ENCODE data around the gene ABCG8.
A peak's percentile ranks its signal among the peaks of the same experiment; 100 is the strongest.

ABCG8 gene

DNA sequence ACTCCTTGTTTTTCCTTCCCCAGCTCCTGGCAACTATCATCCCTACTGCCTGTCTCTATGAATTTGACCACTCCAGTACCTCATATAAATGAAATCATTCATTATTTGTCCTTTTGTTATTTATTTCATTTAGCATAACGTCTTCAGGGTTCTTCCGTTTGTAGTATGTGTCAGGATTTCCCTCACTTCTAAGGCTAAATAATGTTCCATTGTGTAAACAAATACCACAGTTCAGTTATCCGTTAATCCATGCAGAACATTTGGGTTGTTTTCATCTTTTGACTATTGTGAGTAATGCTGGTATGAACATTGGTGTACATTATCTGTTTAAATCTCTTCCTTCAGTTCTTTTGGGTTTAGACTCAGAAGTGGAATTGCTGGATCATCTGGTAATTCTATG is 46.1 kb upstream of the ABCG8 start:
- H3K79me2 ChIP-seq (ENCODE audit: insufficient read depth, low read length), result no peaks in the 10 kb centered on the region
- ATAC-seq (ENCODE audit: insufficient read depth, low read depth) (no peak), DNase-seq (no peak)
- no peaks in the 10 kb centered on the region for H4K20me1 ChIP-seq (ENCODE audit: insufficient read depth, low read length)
- no peaks in the 10 kb centered on the region for H3K9me3 ChIP-seq (ENCODE audit: insufficient read depth, low read length, severe bottlenecking)
- H3K4me1 ChIP-seq (ENCODE audit: insufficient read depth, low read length), result no peaks in the 10 kb centered on the region
- no peak overlapping the region for H3K4me3 ChIP-seq (ENCODE audit: low read depth in 1 of 2, low read length in 2 of 2)
- H3K27ac ChIP-seq (ENCODE audit: low read length), result no peak overlapping the region
- H3K9ac ChIP-seq (ENCODE audit: low read depth, low read length), result no peak overlapping the region
- TF ChIP-seq, protein P1, sequence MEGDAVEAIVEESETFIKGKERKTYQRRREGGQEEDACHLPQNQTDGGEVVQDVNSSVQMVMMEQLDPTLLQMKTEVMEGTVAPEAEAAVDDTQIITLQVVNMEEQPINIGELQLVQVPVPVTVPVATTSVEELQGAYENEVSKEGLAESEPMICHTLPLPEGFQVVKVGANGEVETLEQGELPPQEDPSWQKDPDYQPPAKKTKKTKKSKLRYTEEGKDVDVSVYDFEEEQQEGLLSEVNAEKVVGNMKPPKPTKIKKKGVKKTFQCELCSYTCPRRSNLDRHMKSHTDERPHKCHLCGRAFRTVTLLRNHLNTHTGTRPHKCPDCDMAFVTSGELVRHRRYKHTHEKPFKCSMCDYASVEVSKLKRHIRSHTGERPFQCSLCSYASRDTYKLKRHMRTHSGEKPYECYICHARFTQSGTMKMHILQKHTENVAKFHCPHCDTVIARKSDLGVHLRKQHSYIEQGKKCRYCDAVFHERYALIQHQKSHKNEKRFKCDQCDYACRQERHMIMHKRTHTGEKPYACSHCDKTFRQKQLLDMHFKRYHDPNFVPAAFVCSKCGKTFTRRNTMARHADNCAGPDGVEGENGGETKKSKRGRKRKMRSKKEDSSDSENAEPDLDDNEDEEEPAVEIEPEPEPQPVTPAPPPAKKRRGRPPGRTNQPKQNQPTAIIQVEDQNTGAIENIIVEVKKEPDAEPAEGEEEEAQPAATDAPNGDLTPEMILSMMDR (IDR thresholded peaks at IDR 0.05; ENCODE audit: borderline replicate concordance, extremely low read depth, low read length, poor library complexity, severe bottlenecking), result no peak
- TF ChIP-seq EZH2 (IDR thresholded peaks at IDR 0.05; ENCODE audit: borderline replicate concordance, low read depth, low read length, severe bottlenecking), result no peak
- no peak overlapping the region for H2AFZ ChIP-seq (ENCODE audit: low read depth, low read length)
- no peaks in the 10 kb centered on the region for H3K27me3 ChIP-seq (ENCODE audit: insufficient read depth, low read length, poor library complexity)
- H3K36me3 ChIP-seq (ENCODE audit: insufficient read depth, low read length), result no peaks in the 10 kb centered on the region
- no peak overlapping the region for H3K4me2 ChIP-seq (ENCODE audit: insufficient read depth, low read length)

- H3K4me3 ChIP-seq (ENCODE audit: low read depth in 1 of 2, low read length in 2 of 2), result no peak overlapping the region
- no peak overlapping the region for H2AFZ ChIP-seq (ENCODE audit: low read depth, low read length)
- H3K4me1 ChIP-seq (ENCODE audit: insufficient read depth, low read length), result no peaks in the 10 kb centered on the region
- no peaks in the 10 kb centered on the region for H4K20me1 ChIP-seq (ENCODE audit: insufficient read depth, low read length)
- DNase-seq (no peak), ATAC-seq (ENCODE audit: insufficient read depth, low read depth) (no peak)
- H3K4me2 ChIP-seq (ENCODE audit: insufficient read depth, low read length), result no peak overlapping the region
- no peaks in the 10 kb centered on the region for H3K79me2 ChIP-seq (ENCODE audit: insufficient read depth, low read length)
- no peak overlapping the region for H3K27ac ChIP-seq (ENCODE audit: low read length)
- H3K9ac ChIP-seq (ENCODE audit: low read depth, low read length), result no peak overlapping the region
- H3K9me3 ChIP-seq (ENCODE audit: insufficient read depth, low read length, severe bottlenecking), result no peaks in the 10 kb centered on the region
- H3K27me3 ChIP-seq (ENCODE audit: insufficient read depth, low read length, poor library complexity), result no peaks in the 10 kb centered on the region
- TF ChIP-seq, protein P1 (IDR thresholded peaks at IDR 0.05; ENCODE audit: borderline replicate concordance, extremely low read depth, low read length, poor library complexity, severe bottlenecking), result no peak
- no peak for TF ChIP-seq EZH2 (IDR thresholded peaks at IDR 0.05; ENCODE audit: borderline replicate concordance, low read depth, low read length, severe bottlenecking)
- H3K36me3 ChIP-seq (ENCODE audit: insufficient read depth, low read length), result no peaks in the 10 kb centered on the region
These were observed 43.8 kb upstream of the ABCG8 start for GRCh38 chr2:43794956-43795355.

GRCh38 chr2:43796206-43796605 is 42.6 kb upstream of the ABCG8 start:
- no peak overlapping the region for H3K9ac ChIP-seq (ENCODE audit: low read depth, low read length)
- DNase-seq (no peak), ATAC-seq (ENCODE audit: insufficient read depth, low read depth) (no peak)
- H3K36me3 ChIP-seq (ENCODE audit: insufficient read depth, low read length), result no peaks in the 10 kb centered on the region
- H3K9me3 ChIP-seq (ENCODE audit: insufficient read depth, low read length, severe bottlenecking), result no peaks in the 10 kb centered on the region
- H2AFZ ChIP-seq (ENCODE audit: low read depth, low read length), result no peak overlapping the region
- no peaks in the 10 kb centered on the region for H3K4me1 ChIP-seq (ENCODE audit: insufficient read depth, low read length)
- no peak overlapping the region for H3K4me2 ChIP-seq (ENCODE audit: insufficient read depth, low read length)
- H3K79me2 ChIP-seq (ENCODE audit: insufficient read depth, low read length), result no peaks in the 10 kb centered on the region
- no peaks in the 10 kb centered on the region for H4K20me1 ChIP-seq (ENCODE audit: insufficient read depth, low read length)
- H3K27ac ChIP-seq (ENCODE audit: low read length), result no peak overlapping the region
- no peaks in the 10 kb centered on the region for H3K27me3 ChIP-seq (ENCODE audit: insufficient read depth, low read length, poor library complexity)
- H3K4me3 ChIP-seq (ENCODE audit: low read depth in 1 of 2, low read length in 2 of 2), result no peak overlapping the region
- TF ChIP-seq EZH2 (IDR thresholded peaks at IDR 0.05; ENCODE audit: borderline replicate concordance, low read depth, low read length, severe bottlenecking), result no peak
- TF ChIP-seq, protein P1 (IDR thresholded peaks at IDR 0.05; ENCODE audit: borderline replicate concordance, extremely low read depth, low read length, poor library complexity, severe bottlenecking), result no peak

DNA sequence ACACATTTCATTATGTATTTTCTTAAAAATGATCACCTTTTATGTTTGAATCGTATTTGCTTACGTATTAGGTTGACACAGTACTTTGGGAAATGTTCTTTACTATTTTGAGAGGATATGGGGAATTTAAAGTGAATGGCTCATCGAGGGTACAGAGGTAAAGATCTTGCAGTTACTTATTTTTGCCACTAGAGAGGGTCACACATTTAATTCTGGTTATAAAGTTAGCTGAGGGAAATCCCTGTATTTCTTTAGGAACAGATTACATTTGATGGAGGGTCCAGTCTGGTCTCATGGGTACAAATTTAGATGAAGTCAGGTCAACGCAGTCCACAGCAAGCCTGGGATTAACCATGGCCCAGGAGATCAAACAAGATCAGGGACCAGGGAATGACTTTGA is 40.5 kb upstream of the ABCG8 start:
- no peak overlapping the region for H3K4me3 ChIP-seq (ENCODE audit: low read depth in 1 of 2, low read length in 2 of 2)
- H4K20me1 ChIP-seq (ENCODE audit: insufficient read depth, low read length), result no peaks in the 10 kb centered on the region
- H3K27me3 ChIP-seq (ENCODE audit: insufficient read depth, low read length, poor library complexity), result no peaks in the 10 kb centered on the region
- no peak for TF ChIP-seq EZH2 (IDR thresholded peaks at IDR 0.05; ENCODE audit: borderline replicate concordance, low read depth, low read length, severe bottlenecking)
- TF ChIP-seq, protein P1 (IDR thresholded peaks at IDR 0.05; ENCODE audit: borderline replicate concordance, extremely low read depth, low read length, poor library complexity, severe bottlenecking), result peak; percentile 43
- no peak overlapping the region for H2AFZ ChIP-seq (ENCODE audit: low read depth, low read length)
- H3K4me1 ChIP-seq (ENCODE audit: insufficient read depth, low read length), result no peaks in the 10 kb centered on the region
- no peak for DNase-seq
- H3K9ac ChIP-seq (ENCODE audit: low read depth, low read length), result no peak overlapping the region
- H3K9me3 ChIP-seq (ENCODE audit: insufficient read depth, low read length, severe bottlenecking), result no peaks in the 10 kb centered on the region
- no peak for ATAC-seq (ENCODE audit: insufficient read depth, low read depth)
- no peak overlapping the region for H3K4me2 ChIP-seq (ENCODE audit: insufficient read depth, low read length)
- no peaks in the 10 kb centered on the region for H3K36me3 ChIP-seq (ENCODE audit: insufficient read depth, low read length)
- no peak overlapping the region for H3K27ac ChIP-seq (ENCODE audit: low read length)
- H3K79me2 ChIP-seq (ENCODE audit: insufficient read depth, low read length), result no peaks in the 10 kb centered on the region

All from DND-41 (cell line).